VCaP (cell line): ENCODE data around the gene AHR.

Experiments used
- H3K27ac ChIP-seq: fragments of 450-650 bp; 2 replicates; pipeline ENCODE4 v1.5.1; 2017
- TF ChIP-seq, protein P1 (sequence below): fragments of 450-650 bp; conservative IDR thresholded peaks from 2 replicates; pipeline ENCODE4 v1.5.1; 2017; ENCODE audit warnings: mild to moderate bottlenecking, moderate library complexity

Gene AHR

DNA sequence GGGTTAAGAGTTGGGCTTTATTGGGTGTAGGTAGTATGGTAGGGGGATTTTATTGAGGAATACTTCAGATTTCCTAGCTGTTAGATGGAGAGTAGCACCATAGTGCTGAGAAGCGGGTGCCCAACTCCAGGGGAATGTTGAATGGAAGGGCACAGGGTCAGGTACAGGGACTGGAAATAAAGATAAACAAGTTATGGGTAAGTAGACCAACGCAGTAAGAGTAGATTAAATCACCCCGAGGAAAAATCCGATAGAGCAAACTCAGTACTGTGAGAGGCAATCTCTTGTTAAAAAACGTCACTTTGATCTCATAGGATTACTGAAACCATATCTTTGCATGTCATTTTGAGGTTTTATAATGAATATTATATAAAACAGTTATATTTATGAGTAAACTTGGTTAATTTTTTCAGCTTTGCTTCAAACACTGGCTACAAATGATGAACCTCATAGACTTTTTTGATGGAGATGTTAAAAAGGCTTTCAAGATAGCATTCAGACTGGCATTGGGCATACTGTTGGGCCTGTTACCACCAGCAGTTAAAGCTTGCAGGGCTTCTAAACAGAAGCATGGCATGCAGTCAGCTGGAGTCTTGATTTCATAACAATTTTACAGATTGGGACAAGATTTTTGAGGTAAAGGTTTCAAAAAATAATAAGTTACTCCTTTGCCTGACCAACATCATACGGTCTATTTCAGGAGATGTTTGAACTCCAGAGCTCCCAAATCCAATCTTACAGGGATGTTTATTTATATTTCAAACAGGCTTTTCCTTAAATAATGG, 7.1 kb downstream of the AHR start:
- TF ChIP-seq, protein P1, sequence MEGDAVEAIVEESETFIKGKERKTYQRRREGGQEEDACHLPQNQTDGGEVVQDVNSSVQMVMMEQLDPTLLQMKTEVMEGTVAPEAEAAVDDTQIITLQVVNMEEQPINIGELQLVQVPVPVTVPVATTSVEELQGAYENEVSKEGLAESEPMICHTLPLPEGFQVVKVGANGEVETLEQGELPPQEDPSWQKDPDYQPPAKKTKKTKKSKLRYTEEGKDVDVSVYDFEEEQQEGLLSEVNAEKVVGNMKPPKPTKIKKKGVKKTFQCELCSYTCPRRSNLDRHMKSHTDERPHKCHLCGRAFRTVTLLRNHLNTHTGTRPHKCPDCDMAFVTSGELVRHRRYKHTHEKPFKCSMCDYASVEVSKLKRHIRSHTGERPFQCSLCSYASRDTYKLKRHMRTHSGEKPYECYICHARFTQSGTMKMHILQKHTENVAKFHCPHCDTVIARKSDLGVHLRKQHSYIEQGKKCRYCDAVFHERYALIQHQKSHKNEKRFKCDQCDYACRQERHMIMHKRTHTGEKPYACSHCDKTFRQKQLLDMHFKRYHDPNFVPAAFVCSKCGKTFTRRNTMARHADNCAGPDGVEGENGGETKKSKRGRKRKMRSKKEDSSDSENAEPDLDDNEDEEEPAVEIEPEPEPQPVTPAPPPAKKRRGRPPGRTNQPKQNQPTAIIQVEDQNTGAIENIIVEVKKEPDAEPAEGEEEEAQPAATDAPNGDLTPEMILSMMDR, result no peak
- H3K27ac ChIP-seq, result no peak overlapping the region

DNA sequence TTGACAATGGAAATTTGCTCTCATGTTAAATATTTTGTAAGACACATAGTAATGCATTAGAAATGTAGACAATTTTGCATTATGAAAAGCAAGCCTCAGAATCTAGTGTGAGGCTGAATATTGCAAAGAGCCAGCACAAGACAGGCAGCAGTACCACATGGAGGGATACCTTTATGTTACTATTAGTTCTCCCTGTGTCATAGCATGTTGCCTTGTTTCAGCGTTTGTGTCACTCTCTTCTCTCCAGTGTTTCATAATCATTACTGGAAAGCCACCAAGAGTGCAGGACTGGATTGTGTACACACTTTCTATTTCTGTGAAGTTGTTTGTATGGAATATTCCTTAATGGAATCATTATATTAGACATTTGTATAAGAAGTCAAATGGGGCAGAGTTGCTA, 8.5 kb downstream of the AHR start:
- TF ChIP-seq, protein P1, result no peak
- H3K27ac ChIP-seq, result no peak overlapping the region

DNA sequence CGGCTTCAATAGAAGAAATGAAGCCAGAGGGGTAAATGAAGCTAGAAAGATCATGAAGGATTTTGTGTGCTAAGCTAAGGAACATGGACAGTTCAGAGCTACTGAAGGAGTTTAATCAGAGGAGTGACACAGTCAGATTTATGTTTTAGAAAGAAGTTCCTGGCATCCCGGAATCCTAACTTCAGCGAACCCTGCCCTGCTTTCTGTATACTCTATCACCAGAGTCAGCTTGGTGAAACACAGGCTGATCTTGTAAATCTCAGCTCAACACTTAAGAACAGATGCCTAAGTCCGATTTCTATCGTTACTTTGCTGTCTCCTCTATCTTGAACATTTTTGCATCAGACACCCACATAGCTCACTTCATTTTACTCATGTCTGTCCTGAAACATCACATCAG, 9.1 kb downstream of the AHR start:
- TF ChIP-seq, protein P1, result no peak
- no peak overlapping the region for H3K27ac ChIP-seq

DNA sequence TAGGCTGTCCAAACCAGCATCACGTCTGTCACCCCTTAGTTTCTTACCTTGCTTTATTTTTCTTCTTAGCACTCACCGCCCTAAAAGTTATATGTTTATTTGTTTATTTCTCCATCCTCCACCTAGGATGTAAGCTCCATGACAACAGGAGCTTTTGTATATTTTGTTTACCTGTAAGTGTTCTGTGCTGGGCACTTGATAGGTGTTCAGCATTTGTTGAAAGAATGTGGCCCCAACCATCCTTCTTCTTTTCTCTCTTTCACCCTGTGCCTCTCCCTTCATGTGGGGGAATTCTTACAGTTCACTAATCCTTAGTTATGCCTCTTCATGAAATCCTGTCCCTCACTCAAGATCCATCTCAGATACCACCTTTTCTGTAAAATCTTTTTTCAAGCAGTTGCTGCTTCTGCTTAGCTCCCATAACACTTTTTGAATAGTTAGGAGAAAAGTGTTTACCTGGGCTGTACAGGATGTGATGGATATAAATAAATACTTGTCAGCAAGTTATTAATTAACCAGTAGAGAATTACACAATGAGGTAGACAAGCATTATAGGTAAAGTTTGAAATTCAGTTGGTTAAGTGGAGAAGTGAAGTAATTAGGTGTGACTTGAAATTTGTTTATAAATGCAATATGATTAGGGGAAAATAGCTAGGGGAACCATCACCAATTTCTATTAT, 9.7 kb downstream of the AHR start:
- TF ChIP-seq, protein P1, result no peak
- no peak overlapping the region for H3K27ac ChIP-seq

DNA sequence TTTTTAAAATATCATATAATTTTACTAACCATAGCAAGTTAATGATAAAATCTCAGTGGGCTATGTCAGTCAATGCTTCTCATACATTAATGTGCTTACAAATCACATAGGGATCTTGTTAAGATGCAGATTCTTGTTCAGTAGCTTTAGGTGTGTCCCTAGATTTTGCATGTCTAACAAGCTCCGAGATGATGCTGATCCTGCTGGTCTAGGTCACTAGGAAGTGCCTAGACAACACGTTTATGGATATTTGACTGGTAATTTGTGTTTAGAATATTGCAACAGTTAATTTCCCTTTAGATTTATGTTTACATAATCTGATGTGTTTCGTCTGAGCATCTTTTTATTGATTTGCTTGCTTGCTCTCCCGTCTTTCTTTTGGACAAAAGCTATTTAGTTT, 12.7 kb downstream of the AHR start:
- H3K27ac ChIP-seq, result no peak overlapping the region
- TF ChIP-seq, protein P1, result no peak

DNA sequence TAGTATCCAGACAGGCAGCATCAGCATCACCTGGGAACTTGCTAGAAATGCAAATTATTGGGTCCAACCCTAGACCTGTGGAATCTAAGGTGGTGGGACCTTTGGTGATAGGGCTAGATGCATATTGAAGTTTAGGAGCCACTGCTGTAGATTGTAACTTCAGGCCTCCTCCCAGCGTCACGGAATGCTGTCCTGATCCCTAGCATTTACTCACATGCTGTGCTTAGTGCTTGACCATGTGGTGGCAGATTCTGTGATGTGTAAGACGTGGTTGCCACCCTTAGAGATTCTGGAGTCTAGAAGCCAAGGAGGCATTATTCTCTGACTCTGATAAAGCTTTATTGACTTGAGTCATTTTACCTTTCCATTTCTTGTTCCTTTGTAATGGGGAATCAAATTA, 13.5 kb downstream of the AHR start:
- H3K27ac ChIP-seq, result no peak overlapping the region
- TF ChIP-seq, protein P1, result no peak

DNA sequence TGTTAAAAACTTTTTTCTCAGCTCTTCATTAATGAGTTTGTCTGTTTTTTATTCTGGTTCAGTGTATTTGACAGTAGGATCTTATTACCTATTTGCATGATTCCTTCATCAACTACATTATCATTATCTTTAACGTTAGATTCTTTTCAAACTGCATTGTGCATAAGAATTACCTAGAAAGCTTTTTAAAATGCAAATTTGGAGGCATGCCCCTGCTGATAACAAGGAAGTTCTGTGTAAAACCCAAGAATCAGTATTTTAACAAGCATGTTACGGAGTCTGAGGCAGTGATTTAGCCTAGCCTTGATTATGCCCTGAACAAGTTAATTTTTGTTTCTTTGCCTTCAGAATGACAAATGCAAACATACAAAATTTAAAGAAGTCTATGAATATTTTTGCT, 14.2 kb downstream of the AHR start:
- TF ChIP-seq, protein P1, result no peak
- H3K27ac ChIP-seq, result no peak overlapping the region
